GM19395 (cell line): ENCODE data around the gene F7.

Experiments used
- ATAC-seq: cut with Tn5 transposase; IDR thresholded peaks from one replicate; pipeline ENCODE4 v1.9.1; 2021; ENCODE audit warnings: mild to moderate bottlenecking, moderate library complexity; ENCODE audit not compliant: unreplicated experiment

F7 gene

DNA sequence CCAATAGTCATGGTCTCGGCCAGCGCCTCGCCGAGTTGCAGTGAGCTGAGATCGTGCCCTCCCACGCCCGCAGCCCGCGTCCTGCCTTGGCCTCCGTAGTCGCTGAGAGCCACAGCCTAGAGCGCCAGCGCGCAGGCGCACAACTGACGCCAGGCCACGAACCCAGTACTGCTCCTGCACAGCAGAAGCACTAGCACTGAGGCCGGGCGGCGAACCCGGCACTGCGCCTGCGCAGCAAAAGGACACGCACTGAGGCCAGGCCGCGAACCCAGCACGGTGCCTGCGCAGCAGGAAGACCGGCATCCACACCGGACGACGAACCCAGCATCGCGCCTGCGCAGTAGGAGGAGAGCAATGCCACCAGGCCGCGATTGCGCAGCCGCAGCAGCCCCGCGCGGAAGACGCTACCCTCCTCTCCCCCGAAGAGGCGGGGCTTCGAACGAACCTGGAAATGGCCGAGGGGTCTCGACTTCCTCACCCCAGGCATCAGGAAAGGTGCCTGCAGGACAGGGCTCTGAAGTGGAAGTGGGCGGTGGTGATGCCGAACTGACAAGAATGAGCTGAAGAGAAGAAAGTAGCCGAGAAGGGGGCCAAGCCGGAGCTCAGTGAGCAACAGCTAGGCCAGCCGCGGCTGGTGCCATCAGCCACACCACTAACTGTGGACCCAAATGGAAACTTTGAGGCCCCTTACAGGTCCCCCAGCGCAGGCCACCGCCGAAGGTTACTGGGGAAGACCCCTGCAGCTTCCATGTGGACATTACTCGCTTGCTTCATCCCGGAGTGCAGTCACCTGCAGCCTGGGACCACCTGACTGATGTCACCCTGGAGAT, 24.5 kb downstream of the F7 start:
- ATAC-seq, result no peak

- ATAC-seq, result no peak
Measured at GRCh38 chr13:113135281-113135760, 29.7 kb downstream of the F7 start.

- ATAC-seq, result no peak
Measured at GRCh38 chr13:113137691-113138298, 32.2 kb downstream of the F7 start.

GRCh38 chr13:113138792-113139551, 33.4 kb downstream of the F7 start:
- ATAC-seq, result no peak

DNA sequence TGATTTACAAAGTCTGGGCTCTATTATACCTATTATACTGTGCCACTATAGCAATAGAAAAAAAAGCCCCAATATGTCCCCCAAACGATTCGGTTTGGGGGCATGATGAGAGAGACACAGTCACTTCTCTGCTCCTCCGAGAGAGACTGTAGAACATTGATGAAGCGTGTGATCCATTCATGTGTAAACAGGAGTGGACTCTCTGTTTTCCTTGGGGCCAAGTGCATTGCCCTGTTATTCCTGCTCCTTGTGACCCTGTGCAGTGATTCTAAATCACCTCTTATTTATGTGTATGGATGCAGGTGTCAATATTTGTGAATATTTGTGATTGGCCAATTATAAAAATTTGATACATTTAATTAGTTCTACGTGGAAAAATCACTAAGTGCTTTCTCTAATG, 34.0 kb downstream of the F7 start:
- no peak for ATAC-seq

DNA sequence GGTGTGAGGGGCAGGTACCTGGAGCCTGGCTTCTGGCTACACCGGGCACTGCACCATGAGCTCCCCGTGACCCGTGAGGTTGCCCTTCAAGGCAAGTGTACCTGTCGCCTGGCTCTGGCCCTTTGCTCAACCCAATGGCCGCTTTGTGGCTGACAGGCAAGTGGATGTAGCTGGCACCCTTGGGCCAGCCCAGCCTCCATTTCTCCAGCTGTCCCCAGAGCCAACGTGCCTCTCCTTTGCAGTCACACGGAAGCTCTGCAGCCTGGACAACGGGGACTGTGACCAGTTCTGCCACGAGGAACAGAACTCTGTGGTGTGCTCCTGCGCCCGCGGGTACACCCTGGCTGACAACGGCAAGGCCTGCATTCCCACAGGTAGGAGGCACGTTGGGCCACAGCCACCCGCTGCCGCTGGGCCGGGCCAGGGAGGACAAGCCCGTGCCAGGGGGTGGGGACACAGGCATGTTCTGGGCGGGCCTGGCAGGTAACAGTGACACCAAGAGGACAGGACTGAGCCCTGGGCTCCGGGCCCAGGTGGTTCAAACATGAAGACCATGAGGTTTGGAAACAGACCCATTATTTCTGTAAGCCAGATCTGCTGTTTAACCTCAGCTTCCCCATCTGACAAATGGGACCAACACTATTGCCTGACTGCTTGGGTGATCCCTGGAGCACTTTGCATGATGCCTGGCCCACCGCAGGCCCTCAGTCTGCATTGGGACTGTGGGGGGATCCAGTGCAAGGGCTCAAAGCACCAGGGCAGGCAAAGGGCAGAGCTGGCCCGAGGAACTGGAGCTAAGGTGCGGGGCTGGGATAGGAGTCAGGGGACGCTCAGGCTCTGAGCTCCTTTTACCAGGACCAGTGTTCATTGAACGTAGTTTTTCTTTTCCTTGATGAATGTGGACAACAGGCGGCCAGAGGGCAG, 35.3 kb downstream of the F7 start:
- no peak for ATAC-seq

- no peak for ATAC-seq
Measured at GRCh38 chr13:113141601-113141970, 36.0 kb downstream of the F7 start.

DNA sequence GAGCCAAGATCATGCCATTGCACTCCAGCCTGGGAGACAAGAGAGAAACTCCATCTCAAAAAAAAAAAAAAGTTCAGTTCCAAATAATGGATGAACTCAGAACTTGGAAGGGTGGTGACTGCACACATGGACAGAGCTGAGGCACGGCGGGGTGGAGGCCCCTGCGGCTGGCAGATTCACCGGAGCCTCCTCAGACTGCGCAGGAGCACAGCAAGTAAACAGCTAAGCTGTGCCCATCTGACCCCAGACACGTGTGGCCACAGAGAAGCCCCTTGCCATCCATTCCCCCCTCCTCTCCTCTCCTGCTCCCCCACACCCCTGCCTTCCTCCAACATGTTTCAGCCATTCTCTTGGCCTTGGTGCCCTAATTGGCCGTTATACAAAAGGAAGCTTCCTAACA, 37.3 kb downstream of the F7 start:
- no peak for ATAC-seq

- ATAC-seq, result no peak
Measured at GRCh38 chr13:113143466-113144254, 38.1 kb downstream of the F7 start.

- ATAC-seq, result no peak
Measured at GRCh38 chr13:113144255-113144629, 38.7 kb downstream of the F7 start.

DNA sequence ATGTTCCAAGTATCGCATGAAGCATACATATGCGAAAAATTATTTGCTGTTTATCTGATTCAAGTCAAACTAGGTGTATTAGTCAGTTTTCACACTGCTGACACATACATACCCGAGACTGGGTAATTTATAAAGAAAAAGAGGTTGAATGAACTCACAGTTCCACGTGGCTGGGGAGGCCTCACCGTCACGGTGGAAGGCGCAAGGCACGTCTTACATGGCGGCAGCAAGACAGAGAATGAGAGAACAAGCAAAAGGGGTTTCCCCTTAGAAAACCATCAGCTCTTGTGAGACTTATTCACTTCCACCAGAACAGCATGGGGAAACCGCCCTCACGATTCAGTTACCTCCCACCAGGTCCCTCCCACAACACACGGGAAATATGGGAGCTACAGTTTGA, 39.9 kb downstream of the F7 start:
- no peak for ATAC-seq

- no peak for ATAC-seq
Measured at GRCh38 chr13:113145911-113146598, 40.5 kb downstream of the F7 start.

DNA sequence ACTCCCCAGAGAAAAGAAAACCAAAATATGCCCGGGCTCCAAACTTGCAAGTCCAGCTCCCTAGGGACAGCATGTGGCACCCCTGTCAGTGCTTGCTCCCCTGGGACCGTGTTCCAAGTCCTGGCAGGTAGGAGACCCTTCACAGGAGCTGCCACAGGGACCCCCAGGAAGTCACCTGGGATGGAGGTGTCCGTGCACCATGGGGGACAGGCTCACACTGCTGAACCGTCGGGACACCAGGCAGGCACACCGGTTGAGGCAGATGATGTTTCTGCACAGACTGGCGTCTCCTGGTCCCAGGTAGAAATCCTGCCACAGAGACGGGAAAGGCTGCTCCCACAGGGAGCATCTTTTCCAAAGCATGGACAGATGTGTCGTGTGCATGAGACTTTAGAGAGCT, 41.2 kb downstream of the F7 start:
- no peak for ATAC-seq

- ATAC-seq, result no peak
Measured at GRCh38 chr13:113147206-113147605, 41.6 kb downstream of the F7 start.

DNA sequence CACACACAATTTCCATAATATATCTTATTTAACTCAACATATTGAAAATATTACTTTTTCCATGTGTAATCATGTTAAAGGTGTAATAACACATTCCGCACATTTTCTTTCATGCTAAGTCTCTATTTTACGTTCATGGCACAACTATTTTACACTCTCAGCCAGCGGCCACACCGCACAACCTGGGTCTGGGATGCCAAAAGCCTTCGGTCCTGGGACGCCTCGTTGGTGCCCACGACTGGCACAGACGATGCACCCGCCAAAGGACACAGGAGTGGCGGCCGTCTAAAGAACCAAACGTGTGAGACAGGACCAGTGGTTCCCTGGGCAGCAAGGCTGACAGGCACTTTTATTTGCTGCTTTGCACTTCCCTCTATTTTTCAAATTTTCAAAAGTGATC, 42.8 kb downstream of the F7 start:
- no peak for ATAC-seq

GRCh38 chr13:113148940-113149503, 43.4 kb downstream of the F7 start:
- ATAC-seq, result no peak

- ATAC-seq, result no peak
Measured at GRCh38 chr13:113149711-113150549, 44.3 kb downstream of the F7 start.
